GM18508 (cell line): ENCODE results near the gene FMNL2.

Experiments used
- ATAC-seq: cut with Tn5 transposase; IDR thresholded peaks from one replicate; pipeline ENCODE4 v1.9.1; 2021; ENCODE audit warnings: moderate number of reproducible peaks; ENCODE audit not compliant: insufficient read depth, unreplicated experiment

The FMNL2 gene

GRCh38 chr2:152658221-152658620, 323.2 kb downstream of the FMNL2 start:
- ATAC-seq: no peak

DNA sequence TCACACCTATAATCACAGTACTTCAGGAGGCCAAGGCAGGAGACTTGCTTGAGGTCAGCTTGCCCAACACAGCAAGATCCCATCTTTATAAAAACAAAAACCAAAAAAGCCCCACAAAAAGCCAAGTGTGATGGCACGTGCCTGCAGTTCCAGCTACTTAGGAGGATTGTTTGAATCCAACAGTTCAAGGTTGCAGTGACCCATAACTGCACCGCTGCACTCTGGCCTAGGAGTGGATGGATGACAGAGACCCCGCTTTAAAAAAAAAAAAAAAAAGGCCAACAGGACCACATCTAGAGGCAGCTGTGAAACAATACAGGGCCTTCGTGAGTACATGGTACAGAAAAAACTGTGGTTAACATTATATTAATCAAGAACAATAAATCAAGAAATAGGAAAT, 326.1 kb downstream of the FMNL2 start:
- ATAC-seq: no peak

DNA sequence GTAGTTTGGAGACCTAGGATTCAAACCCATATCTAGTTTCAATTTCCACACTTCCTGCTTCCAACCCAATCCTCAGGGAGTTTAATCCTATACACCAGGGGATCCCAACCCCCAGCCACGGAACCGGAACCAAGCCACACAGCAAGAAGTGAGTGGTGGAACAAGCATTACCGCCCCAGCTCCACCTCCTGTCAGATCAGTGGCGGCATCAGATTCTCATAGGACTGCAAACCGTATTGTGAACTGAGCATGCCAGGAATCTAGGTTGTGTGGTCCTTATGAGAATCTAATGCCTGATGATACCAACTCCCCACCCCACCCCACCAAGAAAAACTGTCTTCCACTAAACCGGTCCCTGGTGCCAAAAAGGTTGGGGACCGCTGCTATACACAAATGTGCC, 329.8 kb downstream of the FMNL2 start:
- no peak for ATAC-seq

DNA sequence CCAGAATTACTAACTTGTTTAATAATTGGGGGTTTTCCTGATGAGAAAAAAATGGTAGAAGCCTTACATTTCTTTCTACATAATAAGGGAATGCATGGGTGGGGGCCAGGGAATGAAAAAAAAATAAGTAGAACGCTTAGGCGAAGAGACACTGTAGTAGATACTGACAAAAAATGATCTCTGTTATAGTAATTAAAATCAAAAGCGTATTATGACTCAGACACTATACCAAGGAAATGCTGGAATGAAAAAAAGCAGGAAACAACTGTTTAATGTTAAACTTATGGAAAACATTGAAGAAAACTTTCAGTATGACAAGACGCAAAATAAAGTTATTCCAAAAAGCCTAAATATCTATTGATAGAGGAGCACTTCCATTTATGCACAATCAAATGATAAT, 339.4 kb downstream of the FMNL2 start:
- ATAC-seq: no peak

- ATAC-seq: no peak
Observed at GRCh38 chr2:152676461-152676860, 341.5 kb downstream of the FMNL2 start.

GRCh38 chr2:152678808-152679207, 343.8 kb downstream of the FMNL2 start:
- ATAC-seq: no peak

DNA sequence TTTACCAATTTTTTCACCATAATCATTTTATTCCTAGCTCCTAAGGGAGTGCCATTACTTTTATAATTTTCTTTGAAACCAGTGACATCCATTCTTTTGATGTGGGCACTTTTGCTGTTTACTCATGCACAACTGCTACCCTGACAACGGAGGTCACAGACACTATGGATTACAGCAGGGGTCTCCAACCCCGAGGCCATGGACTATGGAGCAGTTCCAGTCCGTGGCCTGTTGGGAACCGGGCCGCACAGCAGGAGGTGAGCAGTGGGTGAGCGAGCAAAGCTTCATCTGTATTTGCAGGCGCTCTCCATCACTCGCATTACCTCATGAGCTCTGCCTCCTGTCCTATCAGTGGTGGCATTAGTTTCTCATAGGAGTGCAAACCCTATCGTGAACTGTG, 347.7 kb downstream of the FMNL2 start:
- ATAC-seq: no peak

DNA sequence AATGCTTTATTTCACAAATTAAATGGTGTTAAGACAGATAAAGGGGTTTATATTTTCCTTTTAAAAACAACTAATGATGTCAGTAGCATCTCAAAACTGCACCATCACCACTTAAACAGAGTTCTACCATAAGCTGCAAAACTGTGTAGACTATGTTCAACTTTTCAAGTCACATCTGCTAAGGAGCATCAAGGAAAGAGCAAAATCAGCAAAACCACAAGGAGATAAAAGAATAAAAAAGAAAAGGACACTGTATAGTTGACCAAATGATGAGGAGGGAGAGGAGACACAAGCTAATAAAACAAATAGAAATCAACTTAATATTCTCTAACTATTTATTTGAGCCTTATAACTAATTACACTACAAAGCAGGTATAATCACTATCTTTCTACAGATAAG, 348.4 kb downstream of the FMNL2 start:
- ATAC-seq: no peak

GRCh38 chr2:152686321-152686720, 351.3 kb downstream of the FMNL2 start:
- ATAC-seq: no peak

DNA sequence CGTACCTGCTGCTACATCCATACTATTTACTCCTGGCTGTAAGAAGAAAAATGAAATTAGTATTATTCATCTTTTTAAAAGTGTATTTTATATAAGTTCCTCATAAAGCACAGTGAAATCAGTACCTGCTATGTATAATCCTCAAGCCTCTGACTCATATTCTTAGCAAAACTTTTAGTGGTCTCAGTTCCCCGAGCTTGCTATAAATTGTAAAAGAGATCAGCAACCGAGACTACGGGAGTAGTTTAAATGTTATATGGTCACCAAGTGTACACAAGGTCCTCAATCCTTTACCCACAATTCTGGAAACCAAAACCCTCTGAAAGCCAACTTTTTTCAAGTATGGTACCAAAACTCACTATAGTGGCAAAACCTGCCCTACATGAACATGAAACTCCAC, 358.1 kb downstream of the FMNL2 start:
- peak; percentile 86 for ATAC-seq

DNA sequence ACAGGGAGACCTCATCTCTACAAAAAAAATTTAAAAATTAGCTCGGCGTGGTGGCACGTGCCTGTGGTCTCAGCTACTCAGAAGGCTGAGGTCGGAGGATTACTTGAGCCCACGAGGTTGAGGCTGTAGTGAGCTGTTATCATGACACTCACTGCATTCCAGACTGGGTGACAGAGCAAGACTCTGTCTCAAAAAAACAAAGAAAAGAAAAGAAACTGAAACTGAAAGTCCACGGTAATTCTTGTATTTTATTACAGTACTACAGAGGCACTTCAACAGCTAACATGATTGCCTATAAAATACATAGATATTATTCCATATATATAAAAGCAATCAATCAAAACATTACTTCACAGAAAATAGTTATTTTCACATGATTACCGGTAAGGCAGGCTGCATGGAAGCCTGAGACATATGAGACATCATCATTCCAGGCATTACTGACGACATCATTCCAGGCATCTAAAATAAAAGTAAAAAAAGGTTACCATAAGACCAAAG, 359.2 kb downstream of the FMNL2 start:
- ATAC-seq: peak; percentile 60

DNA sequence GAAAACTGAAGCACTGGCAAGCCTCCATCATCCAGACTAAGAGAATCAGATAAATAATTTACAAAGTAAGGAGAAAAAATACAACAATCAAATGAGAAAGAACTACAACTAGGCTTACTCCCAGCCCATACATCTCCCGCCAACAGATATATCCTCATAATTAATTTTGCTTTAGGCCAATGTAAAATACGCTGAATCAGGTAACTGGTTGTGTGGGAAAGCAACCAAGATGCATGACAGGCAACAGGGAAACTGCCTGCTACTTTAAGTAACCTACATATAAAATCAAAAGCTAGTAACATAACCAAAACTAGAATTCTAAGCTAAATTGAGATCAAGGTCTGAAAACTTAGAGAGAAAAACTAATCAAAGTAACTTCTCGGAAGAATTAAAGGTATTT, 360.8 kb downstream of the FMNL2 start:
- no peak for ATAC-seq

DNA sequence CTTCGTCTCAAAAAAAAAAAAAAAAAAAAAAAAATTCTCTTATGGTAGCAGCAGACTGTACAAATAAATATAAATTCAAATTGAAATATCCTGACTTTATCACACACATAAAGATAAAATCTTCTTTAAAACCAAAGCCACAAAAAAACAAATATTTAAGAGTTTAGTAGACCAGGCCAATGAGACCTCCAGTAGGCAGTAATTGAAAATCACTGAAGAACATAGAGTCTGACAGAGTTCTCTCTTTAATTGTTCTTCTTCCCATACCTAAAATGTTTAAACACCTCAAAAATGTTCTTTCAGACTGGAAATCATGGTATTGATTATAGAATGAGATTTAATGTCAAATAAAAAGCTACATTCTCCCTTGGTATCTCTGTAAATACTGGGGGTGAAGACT, 361.5 kb downstream of the FMNL2 start:
- no peak for ATAC-seq
